NCI-H2081 (cell line): Measurements from ENCODE around the gene KIAA0408.
A peak's percentile ranks its signal among the peaks of the same experiment; 100 is the strongest.
"Not testable (repeated sequence)": the region's sequence is repeated elsewhere in the genome, so short reads cannot be mapped to it uniquely, and the experiment has no call there.

ENCODE experiments used
- DNase-seq, 2 experiments: peaks; one replicate each; lab custom pipeline; 2025; lab: John Stamatoyannopoulos, UW

KIAA0408 gene

GRCh38 chr6:127463056-127463455 is 3.9 kb upstream of the KIAA0408 start:
- no peak for DNase-seq

GRCh38 chr6:127462376-127462775 is 3.2 kb upstream of the KIAA0408 start:
- no peak for DNase-seq

GRCh38 chr6:127460465-127460864 is 1.3 kb upstream of the KIAA0408 start:
- no peak for DNase-seq

GRCh38 chr6:127458817-127459216 is 372 bp downstream of the KIAA0408 start:
- DNase-seq, result no peak

- DNase-seq, result no peak
Observed at GRCh38 chr6:127458222-127458621, 967 bp downstream of the KIAA0408 start.

- no peak for DNase-seq
Observed at GRCh38 chr6:127457456-127458064, 1.6 kb downstream of the KIAA0408 start.

GRCh38 chr6:127456465-127456864 is 2.7 kb downstream of the KIAA0408 start:
- DNase-seq, result no peak

- DNase-seq, result no peak
Observed at GRCh38 chr6:127453845-127454619, 5.2 kb downstream of the KIAA0408 start.

- no peak for DNase-seq
Observed at GRCh38 chr6:127452803-127453202, 6.4 kb downstream of the KIAA0408 start.

GRCh38 chr6:127451388-127451787 is 7.8 kb downstream of the KIAA0408 start:
- no peak for DNase-seq

- DNase-seq, result no peak
Observed at GRCh38 chr6:127447780-127448179, 11.4 kb downstream of the KIAA0408 start.

GRCh38 chr6:127446356-127446755 is 12.8 kb downstream of the KIAA0408 start:
- DNase-seq, result no peak

- no peak for DNase-seq
Observed at GRCh38 chr6:127441881-127442280, 17.3 kb downstream of the KIAA0408 start.

GRCh38 chr6:127439718-127440117 is 19.5 kb downstream of the KIAA0408 start:
- no peak for DNase-seq

GRCh38 chr6:127436578-127437110 is 22.5 kb downstream of the KIAA0408 start:
- no peak for DNase-seq

GRCh38 chr6:127435626-127436220 is 23.5 kb downstream of the KIAA0408 start:
- no peak for DNase-seq

- no peak for DNase-seq
Observed at GRCh38 chr6:127434651-127435050, 24.5 kb downstream of the KIAA0408 start.

GRCh38 chr6:127428562-127428961 is 30.6 kb downstream of the KIAA0408 start:
- not testable (repeated sequence) for DNase-seq

- DNase-seq, result no peak
Observed at GRCh38 chr6:127423921-127424320, 35.3 kb downstream of the KIAA0408 start.

- DNase-seq, result not testable (repeated sequence)
Observed at GRCh38 chr6:127421164-127421563, 38.0 kb downstream of the KIAA0408 start.

GRCh38 chr6:127420556-127420955 is 38.6 kb downstream of the KIAA0408 start:
- peak; percentile 1 to 56 for DNase-seq

- DNase-seq, result no peak
Observed at GRCh38 chr6:127415096-127415495, 44.1 kb downstream of the KIAA0408 start.

GRCh38 chr6:127413123-127413522 is 46.1 kb downstream of the KIAA0408 start:
- DNase-seq, result not testable (repeated sequence)
